ENCODE data around the gene BASP1.
A peak's percentile ranks its signal among the peaks of the same experiment; 100 is the strongest.

Gene BASP1

GRCh38 chr5:17221843-17222636, 4.6 kb downstream of the BASP1 start:
- FAIRE-seq (peak; percentile 51), DNase-seq (ENCODE audit: insufficient read length, low spot score) (no peak)

- no peak for FAIRE-seq
- DNase-seq (ENCODE audit: insufficient read length, low spot score), result no peak
These were observed 5.2 kb downstream of the BASP1 start for GRCh38 chr5:17222664-17223063.

DNA sequence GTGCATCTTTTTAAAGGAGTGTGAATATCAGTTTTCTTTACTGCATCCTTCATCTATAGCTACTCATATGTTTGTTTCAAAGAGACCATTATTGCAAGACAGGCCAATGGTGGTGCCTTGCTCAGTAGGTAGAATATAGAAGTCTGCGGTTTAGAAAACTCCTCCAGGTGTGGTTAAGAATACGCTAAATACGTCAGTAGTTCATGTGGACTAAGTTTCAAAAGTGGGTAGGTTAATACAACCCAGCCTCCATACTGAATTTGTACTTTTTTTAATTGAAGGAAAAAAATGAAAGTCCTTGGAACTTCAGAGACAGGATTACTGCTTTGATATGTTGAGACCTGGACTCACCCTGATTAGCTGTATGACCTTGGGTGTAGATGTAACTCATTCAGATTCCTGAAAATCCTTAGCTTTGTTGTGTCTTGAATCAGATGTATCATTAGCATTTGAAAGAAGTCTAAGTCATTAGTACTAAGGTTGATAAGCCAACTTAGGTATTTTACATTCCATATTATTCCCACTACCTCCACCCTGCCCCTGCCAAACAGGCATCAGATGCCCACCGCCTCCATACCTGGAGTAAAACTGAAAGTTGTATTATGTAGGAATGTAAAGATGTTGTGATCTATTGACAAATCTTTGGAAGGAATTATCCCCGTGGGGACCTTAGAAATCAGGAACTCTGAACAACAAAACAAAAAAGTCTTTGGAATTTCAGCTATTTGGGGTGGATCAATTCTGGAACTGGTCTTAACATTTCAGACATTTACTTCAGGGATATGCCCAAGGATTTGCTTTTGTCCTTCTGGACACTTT, 6.1 kb downstream of the BASP1 start:
- FAIRE-seq, result peak; percentile 23
- DNase-seq (ENCODE audit: insufficient read length, low spot score), result no peak

- FAIRE-seq (no peak), DNase-seq (ENCODE audit: insufficient read length, low spot score) (no peak)
These were observed 7.6 kb downstream of the BASP1 start for GRCh38 chr5:17224858-17225511.

DNA sequence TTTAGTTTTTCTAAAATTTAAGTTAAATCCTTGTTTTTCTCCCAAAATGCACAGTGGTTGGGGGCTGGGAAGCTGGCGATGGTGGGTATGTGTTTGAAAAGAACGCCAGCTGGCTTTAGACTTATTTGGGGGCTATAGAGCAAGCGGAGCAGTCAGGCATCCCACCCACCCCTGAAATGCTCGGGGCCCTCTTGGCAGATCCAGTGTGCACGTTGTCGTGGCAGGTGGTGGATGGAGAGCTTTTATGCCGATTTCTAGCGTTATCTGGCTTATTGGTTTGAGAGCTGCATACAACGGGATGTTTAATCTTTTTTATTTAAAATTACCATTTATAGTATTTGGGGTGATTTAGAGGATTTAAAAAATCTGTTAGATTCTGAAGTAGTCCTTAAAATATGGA, 8.1 kb downstream of the BASP1 start:
- DNase-seq (ENCODE audit: insufficient read length, low spot score), result no peak
- FAIRE-seq, result no peak

DNA sequence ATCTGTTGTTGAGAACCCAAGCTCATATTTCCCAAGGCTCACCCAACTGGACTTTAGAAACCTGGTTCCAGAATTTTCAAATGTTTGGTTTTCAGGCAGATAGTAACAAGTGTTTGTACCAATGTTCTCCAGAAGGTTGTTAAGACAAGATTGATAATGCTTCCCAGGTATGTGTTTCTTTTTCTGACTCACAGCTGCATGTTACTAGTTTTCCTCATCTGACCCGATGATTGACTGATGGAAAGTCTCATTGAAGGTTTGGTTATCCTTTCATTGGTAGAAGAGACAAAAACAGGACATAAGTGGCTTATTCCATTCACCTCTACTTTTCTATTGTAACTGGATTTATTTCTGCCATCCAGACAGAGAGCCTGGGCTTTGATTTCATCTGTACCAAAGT, 10.4 kb downstream of the BASP1 start:
- no peak for FAIRE-seq

GRCh38 chr5:17228821-17229291, 11.4 kb downstream of the BASP1 start:
- no peak for FAIRE-seq
- no peak for DNase-seq (ENCODE audit: insufficient read length, low spot score)

More for the DNA sequence above, 10.4 kb downstream of the BASP1 start:
- no peak for DNase-seq (ENCODE audit: insufficient read length, low spot score)

- DNase-seq (ENCODE audit: insufficient read length, low spot score), result no peak
- FAIRE-seq, result no peak
These were observed 11.9 kb downstream of the BASP1 start for GRCh38 chr5:17229313-17229712.

- DNase-seq (ENCODE audit: insufficient read length, low spot score) (no peak), FAIRE-seq (no peak)
These were observed 12.8 kb downstream of the BASP1 start for GRCh38 chr5:17230191-17230590.

GRCh38 chr5:17230808-17231525, 13.5 kb downstream of the BASP1 start:
- FAIRE-seq (no peak), DNase-seq (ENCODE audit: insufficient read length, low spot score) (no peak)

DNA sequence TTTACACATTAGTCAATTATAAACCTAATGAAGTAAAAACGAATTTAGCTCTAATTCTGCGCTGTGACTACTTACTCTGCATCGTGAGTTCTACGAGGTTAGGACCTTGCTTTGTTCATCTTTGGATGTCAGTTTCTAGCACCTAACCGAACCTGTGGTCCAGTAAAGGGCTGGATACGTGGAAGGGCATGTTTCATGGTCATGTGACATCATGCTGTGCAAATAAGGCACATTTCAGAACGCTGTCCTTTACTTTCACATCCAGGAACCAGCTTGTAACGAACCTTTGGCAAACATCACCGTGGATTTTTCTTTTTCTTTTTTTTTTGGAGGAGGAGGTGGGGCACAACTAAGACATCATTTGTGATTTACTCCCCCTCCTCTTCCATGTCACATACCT, 15.0 kb downstream of the BASP1 start:
- peak; percentile 4 for FAIRE-seq
- DNase-seq (ENCODE audit: insufficient read length, low spot score), result no peak

GRCh38 chr5:17233488-17233887, 16.1 kb downstream of the BASP1 start:
- DNase-seq (ENCODE audit: insufficient read length, low spot score), result no peak

DNA sequence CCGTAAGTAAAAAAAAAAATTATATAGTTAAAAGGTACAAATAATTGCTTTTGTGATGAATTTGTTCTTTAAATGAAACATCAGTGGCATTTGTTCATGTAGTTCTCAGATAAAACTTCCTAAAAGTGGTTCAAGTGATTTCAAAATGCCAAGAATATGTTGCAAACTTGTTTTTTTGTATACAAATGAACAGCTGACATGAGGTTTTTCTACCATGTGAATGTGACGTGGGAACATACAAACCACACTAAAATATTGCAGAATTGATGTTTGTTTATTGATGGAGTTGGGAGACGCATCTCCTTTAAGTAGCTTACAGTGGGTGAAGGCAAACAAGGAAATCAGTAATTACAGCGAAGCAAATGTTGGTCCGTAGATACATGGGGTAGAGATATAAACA, 16.9 kb downstream of the BASP1 start:
- no peak for FAIRE-seq
- DNase-seq (ENCODE audit: insufficient read length, low spot score), result no peak

More at GRCh38 chr5:17233488-17233887, 16.1 kb downstream of the BASP1 start:
- no peak for FAIRE-seq

DNA sequence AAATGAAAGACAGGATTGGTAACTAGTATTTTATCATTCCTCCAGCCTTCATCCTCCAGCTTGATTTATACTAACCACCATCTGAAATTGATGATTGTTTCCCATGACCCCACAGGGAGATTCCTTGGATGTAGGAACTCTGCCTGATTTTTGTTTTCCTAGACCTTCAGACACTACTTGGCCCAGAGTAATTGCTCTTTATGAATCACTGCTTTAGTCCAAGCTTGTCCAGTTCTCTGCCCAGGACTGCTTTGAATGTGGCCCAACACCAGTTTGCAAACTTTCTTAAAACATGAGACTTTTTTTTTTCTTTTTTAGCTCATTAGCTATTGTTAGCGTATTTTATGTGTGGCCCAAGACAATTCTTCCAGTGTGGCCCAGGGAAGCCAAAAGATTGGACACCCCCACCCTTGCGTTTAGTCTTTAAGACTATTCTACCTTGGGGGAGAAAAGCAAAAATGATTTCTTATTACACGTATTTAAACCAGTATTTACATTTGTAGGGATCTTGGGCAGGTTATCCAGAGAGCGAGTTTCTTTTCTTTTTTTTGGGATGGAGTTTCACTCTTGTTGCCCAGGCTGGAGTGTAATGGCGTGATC, 18.4 kb downstream of the BASP1 start:
- FAIRE-seq (no peak), DNase-seq (ENCODE audit: insufficient read length, low spot score) (no peak)

DNA sequence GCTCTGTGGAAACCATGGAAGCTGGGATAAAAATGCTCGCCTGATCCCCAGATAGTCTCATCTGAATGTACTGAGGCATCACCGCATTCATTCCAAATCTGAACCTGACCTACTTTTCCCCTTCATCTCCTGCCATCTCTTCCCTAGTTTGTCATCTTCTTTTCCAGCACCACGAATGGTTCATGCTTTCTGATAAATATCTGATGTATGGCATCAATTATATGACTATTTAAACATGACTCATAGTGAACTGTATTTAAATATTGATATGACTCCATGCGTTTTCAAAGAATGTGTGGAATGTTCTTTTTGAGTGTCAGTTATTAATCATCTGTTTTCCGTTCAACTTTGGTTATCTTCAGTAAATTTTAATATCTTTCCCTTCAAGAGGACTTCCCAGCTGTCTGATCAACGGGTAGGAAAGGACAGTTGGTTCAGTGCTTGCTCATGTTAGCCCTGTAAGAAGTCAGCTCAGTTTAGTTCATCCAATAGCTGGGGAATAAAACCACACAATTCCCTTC, 21.1 kb downstream of the BASP1 start:
- DNase-seq (ENCODE audit: insufficient read length, low spot score), result peak; percentile 69
- FAIRE-seq, result peak; percentile 4

DNA sequence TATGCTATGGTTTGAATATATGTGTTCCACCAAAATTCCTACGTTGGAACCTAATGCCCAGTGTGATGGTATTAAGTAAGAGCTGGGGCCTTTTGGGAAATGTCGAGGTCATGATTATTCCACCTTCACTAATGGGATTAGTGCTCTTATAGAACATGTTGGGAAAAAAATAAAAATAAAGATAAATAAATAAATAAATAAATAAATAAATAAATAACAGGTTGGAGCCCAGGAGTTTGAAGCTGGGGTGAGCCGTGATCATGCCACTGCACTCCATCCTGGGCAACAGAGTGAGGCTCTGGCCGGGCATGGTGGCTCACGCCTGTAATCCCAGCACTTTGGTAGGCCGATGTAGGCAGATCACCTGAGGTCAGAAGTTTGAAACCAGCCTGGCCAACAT, 22.5 kb downstream of the BASP1 start:
- FAIRE-seq (no peak), DNase-seq (ENCODE audit: insufficient read length, low spot score) (no peak)

- FAIRE-seq (no peak), DNase-seq (ENCODE audit: insufficient read length, low spot score) (no peak)
These were observed 23.1 kb downstream of the BASP1 start for GRCh38 chr5:17240487-17240886.

GRCh38 chr5:17241635-17242034, 24.2 kb downstream of the BASP1 start:
- DNase-seq (ENCODE audit: insufficient read length, low spot score) (no peak), FAIRE-seq (no peak)

DNA sequence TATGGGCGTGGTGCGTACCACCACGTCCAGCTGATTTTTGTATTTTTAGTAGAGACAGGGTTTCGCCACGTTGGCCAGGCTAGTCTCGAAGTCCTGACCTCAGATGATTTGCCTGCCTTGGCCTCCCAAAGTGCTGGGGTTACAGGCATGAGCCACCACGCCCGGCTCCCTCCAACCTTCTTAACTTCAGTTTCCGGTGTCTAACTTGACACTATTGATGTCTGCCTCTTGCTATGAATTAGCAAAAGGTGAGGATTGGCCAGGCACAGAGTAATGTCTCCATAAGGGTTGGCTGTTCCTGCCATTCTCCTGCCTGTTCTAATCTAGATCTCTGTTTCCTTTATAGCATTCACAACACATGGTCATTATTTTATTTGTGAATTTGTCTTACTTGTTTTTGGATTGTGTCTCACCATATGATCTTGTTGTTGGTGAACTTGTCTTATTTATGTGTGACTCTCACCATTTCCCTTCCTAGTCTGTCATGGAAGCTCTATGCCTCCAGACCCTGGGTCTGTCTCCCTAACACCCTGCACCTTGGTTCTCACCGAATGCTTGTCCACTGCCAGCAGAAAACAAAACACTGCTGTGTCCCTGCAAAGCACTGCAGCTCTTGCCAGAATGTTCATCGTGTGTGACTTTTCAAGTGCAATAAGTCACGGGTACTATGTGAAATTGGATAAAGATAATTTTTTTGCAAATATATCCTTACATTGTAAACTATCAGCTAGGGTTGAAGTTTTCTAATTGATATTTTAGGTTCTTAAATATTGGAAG, 26.0 kb downstream of the BASP1 start:
- FAIRE-seq, result no peak
- no peak for DNase-seq (ENCODE audit: insufficient read length, low spot score)

All from HTR-8/SVneo (cell line).